GM19023 (cell line): ENCODE measurements around the gene SORBS1.

Source experiments
- ATAC-seq: cut with Tn5 transposase; IDR thresholded peaks from one replicate; pipeline ENCODE4 v1.9.1; 2021; ENCODE audit warnings: mild to moderate bottlenecking, moderate library complexity; ENCODE audit not compliant: unreplicated experiment

Gene SORBS1

GRCh38 chr10:95566136-95566535 lies 5.0 kb upstream of the SORBS1 start:
- ATAC-seq: no peak

- ATAC-seq: no peak
Measured at GRCh38 chr10:95565336-95565735, 4.2 kb upstream of the SORBS1 start.

DNA sequence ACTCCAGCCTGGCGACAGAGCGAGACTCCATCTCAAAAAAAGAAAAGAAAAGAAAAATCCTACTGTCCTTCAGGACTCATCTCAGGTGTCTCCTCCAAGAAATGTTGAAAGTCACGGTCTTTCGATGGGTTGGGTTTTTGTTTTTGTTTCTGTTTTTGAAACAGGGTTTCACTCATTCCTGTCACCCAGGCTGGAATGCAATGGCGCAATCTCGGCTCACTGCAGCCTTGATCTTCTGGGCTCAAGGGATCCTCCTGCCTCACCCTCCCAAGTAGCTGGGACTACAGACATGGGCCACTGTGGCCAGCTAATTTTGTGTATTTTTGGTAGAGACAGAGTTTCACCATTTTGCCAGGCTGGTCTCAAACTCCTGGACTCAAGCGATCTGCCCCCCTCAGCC lies 3.1 kb upstream of the SORBS1 start:
- ATAC-seq: no peak

DNA sequence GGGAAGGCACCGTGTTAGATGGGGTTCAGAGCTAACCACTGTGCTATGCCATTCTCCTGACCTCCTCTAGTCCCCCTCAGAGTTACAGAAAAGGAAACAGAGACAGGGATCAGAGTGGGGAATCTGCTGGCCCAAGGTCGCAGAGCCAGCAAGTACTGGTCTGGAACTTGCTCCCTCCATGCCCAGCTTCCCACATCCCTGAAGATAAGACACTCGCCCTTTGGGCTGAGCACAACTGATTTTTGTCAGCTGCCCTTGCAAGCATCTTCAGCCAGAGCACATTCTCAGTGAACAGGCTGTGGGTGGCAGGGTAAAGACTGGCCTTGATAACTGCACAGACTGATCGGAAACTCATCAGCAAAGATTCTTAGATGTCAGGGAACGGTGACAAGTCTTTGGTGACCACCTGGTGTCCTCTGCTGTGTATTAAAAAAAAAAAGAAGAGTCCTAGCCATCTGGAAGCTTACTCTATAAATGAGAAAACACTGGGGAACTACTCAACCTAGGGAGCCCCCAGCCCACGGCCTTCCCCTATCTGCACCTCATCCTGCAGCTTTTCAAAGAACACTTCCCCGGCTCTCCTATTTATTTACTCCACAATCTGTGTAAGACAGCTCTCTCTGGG lies 1.3 kb upstream of the SORBS1 start:
- ATAC-seq: no peak

- ATAC-seq: no peak
Measured at GRCh38 chr10:95561864-95562177, 650 bp upstream of the SORBS1 start.

GRCh38 chr10:95560278-95561176 lies 644 bp downstream of the SORBS1 start:
- no peak for ATAC-seq

- ATAC-seq: no peak
Measured at GRCh38 chr10:95559896-95560277, 1.3 kb downstream of the SORBS1 start.

DNA sequence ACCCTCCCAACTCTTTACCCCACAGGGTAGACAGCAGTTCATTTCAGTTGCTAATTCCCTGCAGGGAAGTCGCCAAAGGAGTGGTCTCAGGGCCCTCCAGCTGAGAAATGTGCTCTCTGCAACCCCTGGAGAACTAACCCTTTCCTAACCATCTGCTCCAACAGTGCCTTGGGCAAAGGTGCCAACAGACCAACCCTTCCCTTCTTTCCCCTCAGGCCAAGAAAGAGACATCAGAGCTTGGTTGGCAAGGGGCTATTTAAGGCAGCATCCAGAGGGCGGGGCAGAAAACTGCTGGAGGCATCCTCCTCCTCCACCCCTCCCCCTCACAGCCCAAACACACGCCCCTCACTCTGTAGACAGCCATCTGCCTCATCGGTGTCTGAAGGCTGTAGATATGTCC lies 1.7 kb downstream of the SORBS1 start:
- no peak for ATAC-seq

DNA sequence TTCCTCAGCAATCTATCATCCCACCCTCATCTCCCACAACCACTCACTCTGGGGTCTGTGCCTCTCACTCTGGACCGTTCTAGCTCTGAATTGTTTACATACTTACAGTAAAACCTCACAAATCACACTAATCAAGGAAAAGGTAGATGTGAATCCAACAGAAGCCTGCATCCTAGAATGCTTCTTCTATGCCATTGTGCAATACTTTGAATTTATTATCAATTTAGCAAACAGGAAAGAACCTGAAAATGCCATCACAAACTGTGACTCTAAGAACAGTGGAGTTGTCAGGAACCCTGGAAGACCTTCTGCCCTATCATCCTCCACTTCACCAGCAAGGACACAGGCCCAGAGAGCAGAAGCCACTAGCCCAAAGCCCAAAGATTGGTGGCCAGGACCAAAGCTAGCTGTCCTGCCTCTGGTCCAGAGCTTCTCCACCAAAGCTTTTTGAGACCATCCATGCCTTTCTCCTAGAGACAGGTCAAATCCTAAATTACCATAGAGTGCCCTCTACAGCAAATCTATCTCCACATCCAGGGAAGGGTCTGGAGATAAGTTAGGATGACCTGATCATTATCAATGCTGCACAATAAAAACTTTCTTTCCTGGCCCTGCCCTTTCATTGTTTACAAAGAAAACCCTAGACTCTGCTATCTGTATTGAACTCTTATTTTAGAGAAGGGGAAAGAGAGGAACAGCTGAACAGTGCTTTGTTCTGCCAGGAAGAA lies 2.4 kb downstream of the SORBS1 start:
- ATAC-seq: no peak

- no peak for ATAC-seq
Measured at GRCh38 chr10:95556994-95557767, 4.0 kb downstream of the SORBS1 start.

DNA sequence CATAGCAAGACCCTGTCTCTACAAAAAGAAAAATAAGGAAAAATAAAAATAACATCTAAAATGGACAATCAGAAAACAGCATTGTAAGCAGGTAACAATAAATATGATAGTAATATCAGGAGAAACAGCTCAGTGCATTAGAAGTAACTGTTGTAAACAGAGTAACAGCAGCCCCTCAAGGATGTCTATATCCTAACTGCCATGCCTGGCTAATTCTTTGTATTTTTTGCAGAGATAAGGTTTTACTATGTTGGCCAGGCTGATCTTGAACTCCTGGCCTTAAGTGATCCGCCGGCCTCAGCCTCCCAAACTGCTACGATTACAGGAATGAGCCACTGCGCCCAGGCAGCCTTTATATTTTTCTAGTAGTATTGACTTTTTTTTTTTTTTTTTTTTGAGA lies 7.5 kb downstream of the SORBS1 start:
- ATAC-seq: no peak

- ATAC-seq: no peak
Measured at GRCh38 chr10:95552679-95553342, 8.4 kb downstream of the SORBS1 start.

- no peak for ATAC-seq
Measured at GRCh38 chr10:95550073-95550672, 11.0 kb downstream of the SORBS1 start.

DNA sequence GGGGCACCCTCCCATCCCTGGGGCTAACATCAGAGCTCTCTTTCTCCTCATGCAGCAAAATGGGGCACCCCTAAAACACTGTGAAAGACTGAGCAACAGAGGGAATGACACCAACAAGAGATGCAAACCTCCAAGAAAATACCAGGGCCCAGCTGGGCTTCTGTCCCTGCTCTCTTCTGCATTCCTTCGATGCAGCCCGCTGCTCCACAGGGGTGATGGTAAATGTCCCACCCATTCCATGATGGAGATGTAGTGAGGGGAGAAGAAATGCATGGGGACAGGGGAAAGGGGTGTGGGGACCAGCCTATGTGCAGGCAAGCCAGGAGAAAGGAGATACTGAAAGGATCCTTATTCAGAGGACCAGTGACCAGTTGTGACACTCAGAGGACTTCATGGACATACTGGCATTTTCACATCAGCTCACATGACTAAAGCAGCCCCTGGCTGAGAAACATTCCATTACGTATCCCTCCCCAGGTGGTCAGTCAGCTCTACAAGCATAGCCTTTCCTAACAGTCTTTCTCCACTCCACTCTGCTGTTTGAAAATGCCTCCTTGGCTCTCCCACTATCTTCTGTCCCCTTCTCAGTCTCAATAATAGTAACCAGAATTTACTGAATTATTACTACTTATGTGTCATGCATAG lies 13.3 kb downstream of the SORBS1 start:
- ATAC-seq: no peak

DNA sequence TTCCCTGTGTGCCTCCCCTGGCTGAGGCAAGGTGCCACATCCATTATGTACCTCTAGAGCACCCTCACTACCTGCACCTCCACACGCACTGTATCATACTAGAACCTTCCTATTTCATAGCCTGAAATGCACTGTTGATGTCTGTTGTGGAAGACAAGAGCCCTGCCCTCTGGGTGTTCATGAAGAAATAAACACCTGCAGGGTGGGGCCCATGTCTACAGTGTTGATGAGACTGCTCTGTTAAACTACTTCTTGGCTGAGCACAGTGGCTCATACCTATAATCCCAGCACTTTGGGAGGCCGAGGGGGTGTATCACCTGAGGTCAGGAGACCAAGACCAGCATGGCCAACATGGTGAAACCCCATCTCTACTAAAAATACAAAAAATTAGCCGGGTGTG lies 14.0 kb downstream of the SORBS1 start:
- ATAC-seq: no peak

- no peak for ATAC-seq
Measured at GRCh38 chr10:95545981-95546380, 15.2 kb downstream of the SORBS1 start.

- ATAC-seq: no peak
Measured at GRCh38 chr10:95544783-95545500, 16.2 kb downstream of the SORBS1 start.

GRCh38 chr10:95543459-95543858 lies 17.7 kb downstream of the SORBS1 start:
- ATAC-seq: no peak

DNA sequence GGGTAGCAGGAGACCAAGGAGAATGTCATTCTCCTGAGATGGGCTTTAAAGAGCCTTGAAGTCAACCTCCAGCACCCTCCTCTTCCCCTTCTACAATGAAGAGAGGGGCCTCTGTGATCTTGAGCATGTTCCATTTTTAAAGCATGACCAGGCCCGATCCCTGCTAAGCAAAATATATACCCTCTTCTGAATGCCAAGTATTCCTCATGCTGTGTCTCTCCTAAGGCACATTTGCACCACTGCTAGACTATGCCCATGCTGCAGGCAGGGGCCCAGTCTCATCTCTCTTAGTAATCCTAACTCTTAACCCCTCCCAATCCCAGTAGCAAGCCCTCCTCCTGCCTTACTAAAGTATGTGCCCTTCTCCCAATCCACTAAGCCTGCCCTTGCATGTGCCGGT lies 18.4 kb downstream of the SORBS1 start:
- ATAC-seq: no peak
